RWPE1 (cell line): ENCODE data around the gene ZNF277.

Experiments
- CTCF ChIA-PET: fragments of 350-600 bp; sonication (Branson Sonifier 250); formaldehyde crosslinking; extraction: SDS; loops from one replicate; lab custom pipeline; 2021; lab: Yijun Ruan, JAX
- POLR2A ChIA-PET: fragments of 400-600 bp; formaldehyde crosslinking; extraction: SDS; loops from one replicate; lab custom pipeline; 2020; ENCODE audit warnings: antibody characterized with exemption; ENCODE audit not compliant: low non-redundant PET; lab: Yijun Ruan, JAX
- DNase-seq: peaks from one replicate; pipeline ENCODE4 v3.0.0; 2012; ENCODE audit warnings: low spot score
- H3K27ac ChIP-seq: fragments of 450-650 bp; 2 replicates; pipeline ENCODE4 v1.5.1; 2017
- CTCF ChIP-seq: fragments of 450-650 bp; conservative IDR thresholded peaks from 2 replicates; pipeline ENCODE4 v1.5.1; 2017; ENCODE audit warnings: low read depth, mild to moderate bottlenecking

The ZNF277 gene

GRCh38 chr7:112213735-112214134 lies 7.2 kb downstream of the ZNF277 start:
- no peak for DNase-seq
- H3K27ac ChIP-seq: no peak overlapping the region
- ChIA-PET CTCF (no interaction called here), POLR2A (no interaction called here)
- TF ChIP-seq CTCF: no peak

GRCh38 chr7:112214268-112214667 lies 7.8 kb downstream of the ZNF277 start:
- DNase-seq: no peak
- H3K27ac ChIP-seq: no peak overlapping the region
- TF ChIP-seq CTCF: no peak
- CTCF ChIA-PET: interaction anchor here (0.6 to 0.8 kb wide), 2 partner anchors 236 to 260 kb away, joined by 3 read pairs; partner anchors contain the start of gene IFRD1
- POLR2A ChIA-PET: no interaction called here

- DNase-seq: no peak
- no peak overlapping the region for H3K27ac ChIP-seq
- no peak for TF ChIP-seq CTCF
- ChIA-PET POLR2A (no interaction called here), CTCF (interaction anchor here (0.6 to 0.8 kb wide), 2 partner anchors 236 to 261 kb away, joined by 3 read pairs; partner anchors contain the start of gene IFRD1)
Measured at GRCh38 chr7:112214883-112215282, 8.4 kb downstream of the ZNF277 start.

GRCh38 chr7:112215787-112216186 lies 9.3 kb downstream of the ZNF277 start:
- ChIA-PET CTCF (interaction anchor here (0.6 kb wide), 2 partner anchors 102 to 374 kb away, joined by 3 to 7 read pairs; no protein-coding TSS in a partner anchor), POLR2A (no interaction called here)
- no peak overlapping the region for H3K27ac ChIP-seq
- DNase-seq: no peak
- TF ChIP-seq CTCF: no peak

- no peak overlapping the region for H3K27ac ChIP-seq
- ChIA-PET CTCF (no interaction called here), POLR2A (no interaction called here)
- no peak for DNase-seq
- TF ChIP-seq CTCF: no peak
Measured at GRCh38 chr7:112220877-112221434, 14.5 kb downstream of the ZNF277 start.

- no peak for DNase-seq
- ChIA-PET POLR2A (no interaction called here), CTCF (no interaction called here)
- no peak for TF ChIP-seq CTCF
- H3K27ac ChIP-seq: no peak overlapping the region
Measured at GRCh38 chr7:112223310-112223709, 16.8 kb downstream of the ZNF277 start.
